ENCODE measurements around the gene KIAA1958.
"Not testable (repeated sequence)": the region's sequence is repeated elsewhere in the genome, so short reads cannot be mapped to it uniquely, and the experiment has no call there.

Gene KIAA1958

DNA sequence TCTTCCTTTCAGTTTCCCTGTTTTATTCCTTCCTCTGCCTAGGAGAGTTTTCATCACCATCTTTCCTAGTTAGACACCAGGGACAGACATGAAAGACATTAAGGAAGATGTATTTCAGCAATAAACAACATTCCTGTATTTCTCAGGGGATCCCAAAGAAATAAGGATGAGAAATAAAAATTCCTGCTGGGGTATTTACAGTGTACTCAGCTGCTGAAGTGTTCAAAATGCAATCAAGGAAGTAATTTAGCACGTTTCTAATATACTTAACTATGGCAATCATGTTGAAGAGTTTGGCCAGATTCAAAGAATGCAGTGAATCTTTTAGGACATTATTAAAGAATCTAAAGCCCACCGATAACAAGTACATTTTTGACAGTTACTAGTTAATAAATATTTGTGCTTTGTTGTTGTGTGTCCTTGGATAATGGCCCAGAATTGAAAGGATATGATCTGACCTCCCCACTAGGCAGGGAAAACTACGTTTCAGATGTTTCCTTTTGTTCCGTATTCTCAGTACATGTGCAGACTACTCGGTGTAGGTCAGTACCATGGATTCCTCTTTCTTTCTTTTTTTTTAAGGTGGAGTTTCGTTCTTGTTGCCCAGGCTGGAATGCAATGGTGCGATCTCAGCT is 184.5 kb downstream of the KIAA1958 start:
- no peak for DNase-seq

- not testable (repeated sequence) for DNase-seq
These were observed 186.6 kb downstream of the KIAA1958 start for GRCh38 chr9:112673221-112673620.

DNA sequence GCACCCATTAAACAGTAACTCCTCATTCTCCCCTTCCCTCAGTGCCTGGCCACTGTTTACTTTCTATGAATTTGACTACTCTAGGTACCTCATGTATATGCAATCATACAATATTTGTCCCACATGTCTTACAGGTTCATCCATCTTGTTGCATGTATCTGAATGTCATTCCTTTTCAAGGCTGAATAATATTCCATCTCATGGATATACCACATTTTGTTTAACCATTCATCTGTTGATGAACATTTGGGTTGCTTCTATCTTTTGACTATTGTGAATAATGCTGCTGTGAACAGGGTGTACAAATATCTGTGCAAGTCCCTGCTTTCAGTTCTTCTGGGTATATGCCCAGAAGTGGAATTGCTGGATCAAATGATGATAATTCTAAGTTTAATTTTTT is 190.4 kb downstream of the KIAA1958 start:
- DNase-seq: no peak

DNA sequence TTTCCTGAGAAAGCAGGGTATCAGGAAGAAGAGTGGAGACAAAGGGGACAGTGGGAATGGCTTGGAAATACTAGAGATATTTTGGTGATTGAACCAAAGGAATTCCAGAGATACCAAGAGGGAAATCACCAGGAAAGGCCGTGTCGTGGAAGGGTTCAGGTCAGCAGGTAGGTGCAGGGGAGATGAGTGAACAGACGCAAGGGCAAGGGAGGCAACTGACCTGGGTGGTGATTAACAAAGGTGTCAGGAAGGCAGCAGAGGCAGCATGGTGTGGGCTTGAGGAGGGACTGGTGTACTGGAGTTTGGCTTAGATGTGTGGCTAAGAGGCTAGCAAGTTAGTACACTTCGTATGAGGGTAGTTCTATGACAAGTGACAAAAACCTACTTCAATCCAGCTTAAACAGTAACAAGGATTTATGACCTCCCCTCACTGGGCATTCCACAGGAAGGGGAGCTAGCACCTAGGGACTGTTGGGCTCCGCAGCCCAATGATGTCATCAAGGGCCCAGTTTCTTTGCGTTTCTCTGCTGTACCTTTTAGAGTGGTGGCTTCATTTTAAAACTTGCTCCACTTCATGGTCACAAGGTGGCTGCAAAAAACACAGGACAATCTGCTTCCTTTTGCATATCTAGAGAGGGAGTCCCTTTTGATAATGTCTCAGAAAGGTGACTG is 194.2 kb downstream of the KIAA1958 start:
- no peak for DNase-seq

- DNase-seq: no peak
These were observed 202.6 kb downstream of the KIAA1958 start for GRCh38 chr9:112689161-112689740.

DNA sequence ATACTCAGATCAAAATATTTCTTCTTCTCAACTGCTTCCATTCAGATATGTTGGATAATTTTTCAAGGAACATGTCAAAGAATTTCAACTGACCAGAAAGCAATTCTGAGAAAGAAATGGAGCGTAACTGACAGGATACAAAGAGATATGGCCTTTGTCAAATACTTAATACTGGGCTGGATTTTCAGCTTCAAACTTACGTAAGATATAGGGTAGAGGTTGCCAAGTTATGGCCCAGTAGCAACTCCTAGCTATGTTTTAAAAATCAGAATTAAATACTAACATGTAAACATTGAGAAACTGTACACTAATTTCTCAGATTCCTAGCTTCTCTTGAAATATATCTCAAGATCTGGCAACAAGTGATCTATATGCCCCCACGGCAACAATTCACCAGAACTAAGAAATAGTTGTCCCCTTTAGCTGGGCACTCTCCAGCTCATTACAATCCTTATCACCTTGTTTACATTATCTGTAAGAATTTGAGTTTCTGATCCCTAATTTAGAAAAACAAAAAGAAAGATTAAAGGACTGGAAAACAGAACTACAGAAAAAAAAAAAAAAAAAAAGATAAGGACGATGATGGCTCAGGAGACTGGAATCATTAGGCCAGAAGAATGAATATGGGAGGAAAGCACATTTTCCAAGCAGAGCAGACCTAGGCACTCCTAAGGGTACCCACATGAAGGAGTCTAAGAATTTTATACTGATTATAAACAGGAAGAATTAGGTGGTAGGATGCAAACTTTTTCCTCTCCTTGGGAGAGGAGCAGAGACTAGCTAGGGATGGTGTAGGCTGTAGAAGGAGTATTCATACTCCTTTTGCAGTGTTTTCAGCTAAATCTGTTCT is 208.3 kb downstream of the KIAA1958 start:
- DNase-seq: no peak

DNA sequence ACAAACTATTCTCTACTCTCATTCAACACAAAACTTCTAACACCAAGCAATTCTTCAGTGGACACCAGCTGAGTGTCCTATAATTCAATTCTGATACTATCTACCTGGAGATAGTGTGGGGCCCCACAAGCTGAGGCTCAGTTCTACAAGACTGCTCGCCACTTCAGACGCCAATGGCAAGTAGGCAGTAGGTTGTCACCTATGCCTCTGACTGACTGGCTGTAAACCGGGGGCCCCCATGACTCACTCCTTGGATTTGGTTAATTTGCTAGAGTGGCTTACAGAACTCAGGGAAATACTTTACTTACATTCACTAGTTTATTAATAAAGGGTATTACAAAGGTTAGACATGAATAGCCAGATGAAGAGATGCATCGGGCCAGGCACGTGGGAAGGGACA is 209.8 kb downstream of the KIAA1958 start:
- DNase-seq: no peak

DNA sequence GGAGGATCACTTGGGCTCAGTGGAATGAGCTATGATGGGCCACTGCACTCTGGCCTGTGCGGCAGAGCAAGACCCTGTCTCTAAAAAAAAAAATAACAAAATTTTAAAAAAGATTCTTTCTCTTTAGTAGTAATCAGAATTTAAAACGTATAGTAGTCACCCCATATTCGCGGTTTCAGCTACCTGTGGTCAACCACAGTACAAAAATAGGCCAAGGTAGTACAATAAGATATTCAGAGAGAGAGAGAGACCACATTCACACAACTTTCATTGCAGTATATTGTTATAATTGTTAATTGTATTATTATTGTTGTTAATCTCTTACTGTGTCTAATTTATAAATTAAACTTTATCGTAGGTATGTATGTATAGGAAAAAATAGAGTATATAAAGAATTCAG is 212.6 kb downstream of the KIAA1958 start:
- no peak for DNase-seq

- DNase-seq: no peak
These were observed 213.5 kb downstream of the KIAA1958 start for GRCh38 chr9:112700085-112700484.

DNA sequence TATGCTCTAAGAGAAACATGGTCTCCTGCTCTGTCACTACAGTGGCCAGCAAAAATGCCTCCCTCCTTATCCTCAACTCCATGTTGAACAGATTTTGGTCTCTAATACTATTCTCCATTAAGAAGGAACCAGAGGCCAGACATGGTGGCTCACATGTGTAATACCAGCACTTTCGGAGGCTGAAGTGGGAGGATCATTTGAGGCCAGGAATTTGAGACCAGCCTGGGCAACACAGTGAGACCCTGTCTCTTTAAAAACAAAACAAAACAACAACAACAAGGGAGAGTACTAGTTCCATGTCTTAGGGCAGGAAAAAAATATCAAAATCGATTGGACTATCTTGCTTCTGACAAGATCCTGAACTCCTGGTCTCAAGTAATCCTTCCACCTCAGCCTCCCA is 216.7 kb downstream of the KIAA1958 start:
- DNase-seq: no peak

- DNase-seq: no peak
These were observed 219.3 kb downstream of the KIAA1958 start for GRCh38 chr9:112705768-112706427.

- DNase-seq: peak; percentile 44
These were observed 224.5 kb downstream of the KIAA1958 start for GRCh38 chr9:112711050-112711689.

DNA sequence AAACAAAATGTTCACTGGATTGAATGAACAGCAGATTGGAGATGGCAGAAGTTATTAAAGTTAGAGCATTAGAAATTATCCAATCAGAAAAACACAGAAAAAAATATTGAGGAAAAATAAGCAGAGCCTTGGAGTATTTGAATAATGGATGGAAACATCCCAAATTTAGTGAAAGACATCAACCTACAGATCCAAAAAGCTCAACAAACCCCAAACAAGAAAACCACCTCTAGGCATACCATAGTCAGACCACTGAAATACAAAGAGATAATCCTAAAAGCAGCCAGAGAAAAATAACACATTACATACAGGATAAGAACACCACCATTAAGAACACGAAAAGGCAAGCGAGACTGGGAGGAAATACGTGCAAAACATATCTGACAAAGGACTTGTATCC is 226.1 kb downstream of the KIAA1958 start:
- no peak for DNase-seq

DNA sequence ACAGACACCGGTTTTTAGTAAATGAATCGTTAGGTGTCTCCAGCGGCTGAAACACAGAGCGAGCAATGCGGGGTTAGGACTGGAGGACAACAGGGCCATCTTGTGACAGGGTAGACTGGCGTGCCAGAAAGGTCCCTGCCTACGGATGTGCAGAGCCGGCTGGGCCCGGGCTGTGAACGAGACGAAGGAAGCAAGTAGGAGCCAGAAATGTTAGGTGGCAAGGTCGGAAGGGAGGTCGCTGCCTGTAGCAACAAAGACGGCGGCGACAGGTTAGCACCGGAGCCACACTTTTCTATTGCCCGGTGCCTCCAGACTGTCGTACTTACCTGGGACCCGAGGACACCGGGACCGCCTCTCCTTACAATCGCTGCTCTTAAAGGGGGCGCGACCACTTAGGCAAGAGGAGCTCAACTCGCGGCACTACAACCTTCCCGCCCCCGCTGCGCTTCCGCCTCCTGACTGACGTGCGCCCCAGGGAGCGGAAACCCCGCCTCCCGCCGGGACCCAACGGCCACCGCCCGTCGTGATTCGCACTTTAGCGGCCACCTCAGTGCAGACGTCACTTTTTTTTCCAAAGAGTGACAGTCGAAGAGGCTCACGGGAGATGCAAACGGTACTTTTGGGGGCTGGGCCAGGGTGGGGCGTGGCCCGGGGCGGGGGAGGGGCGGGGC is 231.2 kb downstream of the KIAA1958 start, which contains the start of gene INIP:
INIP (minus strand) TSS at position 457 of the 671 bp plus-strand sequence. CDS start 1,632 bp downstream, outside the sequence.
- DNase-seq: peak; percentile 97

Data from MV-4-11 (cell line).